Activated CD4-positive, alpha-beta T cell treated with anti-CD3 and anti-CD28 coated beads, Interleukin-2, amount 10 ng/mL, durations not matched to agents 7 days and 5 days (primary cell): ENCODE results near the gene MYOZ2. TPM values are rescaled to one million over a fixed set of nuclear protein-coding genes. Genes with fewer than 3 reads are reported as not detected.

ENCODE experiments used
- CTCF ChIA-PET: fragments of 350-600 bp; sonication (Branson Sonifier 250); formaldehyde crosslinking; loops from one replicate; lab custom pipeline; 2021; ENCODE audit warnings: antibody characterized with exemption; lab: Charles Lee
- POLR2A ChIA-PET: fragments of 350-600 bp; sonication (Branson Sonifier 250); formaldehyde crosslinking; loops from one replicate; lab custom pipeline; 2021; ENCODE audit warnings: antibody characterized with exemption; lab: Charles Lee
- DNase-seq: peaks from one replicate; pipeline ENCODE4 v3.0.0-alpha.2; 2020
- H3K27ac Mint-ChIP-seq: one replicate; pipeline ENCODE4 v1.8.0; 2021; ENCODE audit warnings: mild to moderate bottlenecking, moderate library complexity, mixed read lengths
- H3K27me3 Mint-ChIP-seq: one replicate; pipeline ENCODE4 v1.8.0; 2021; ENCODE audit warnings: mixed read lengths
- H3K36me3 Mint-ChIP-seq: one replicate; pipeline ENCODE4 v1.8.0; 2021; ENCODE audit warnings: low read depth, mixed read lengths
- H3K4me1 Mint-ChIP-seq: one replicate; pipeline ENCODE4 v1.8.0; 2021; ENCODE audit warnings: mixed read lengths
- H3K4me3 Mint-ChIP-seq: one replicate; pipeline ENCODE4 v1.8.0; 2021; ENCODE audit warnings: mild to moderate bottlenecking, moderate library complexity, mixed read lengths
- H3K9me3 Mint-ChIP-seq: one replicate; pipeline ENCODE4 v1.8.0; 2021; ENCODE audit warnings: mixed read lengths
- total RNA-seq, 2 experiments: library from RNA; stranded (reverse); gene quantifications; one replicate each; pipeline ENCODE4 v1.2.3, GENCODE V29; 2021

MYOZ2 gene
- total RNA-seq = not detected

DNA sequence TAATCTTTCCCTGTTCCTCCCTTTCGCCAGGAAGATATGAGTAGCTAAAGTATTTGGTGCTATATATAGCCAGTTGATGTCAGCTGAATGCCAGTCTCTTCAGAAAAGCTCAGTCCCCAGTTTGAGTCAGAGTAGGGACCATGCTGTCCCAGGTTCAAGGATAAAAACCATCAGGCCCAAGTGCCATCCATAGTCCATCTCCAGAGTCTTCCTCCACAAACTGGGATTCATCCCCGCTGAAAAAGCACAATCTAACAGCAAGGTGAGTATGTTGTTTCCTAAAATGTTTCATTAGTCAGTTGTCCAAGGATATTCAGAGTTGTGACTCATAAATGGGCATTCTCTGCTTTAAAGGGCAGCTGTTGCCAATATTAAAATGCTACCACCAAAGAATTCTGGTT is at the start of gene MYOZ2:
Gene MYOZ2 (plus strand): TSS at position 112 of the 401 bp plus-strand sequence. CDS start 694 bp downstream, outside the sequence.
- no peaks in the 10 kb centered on the region for H3K9me3 Mint-ChIP-seq
- DNase-seq = no peak
- H3K36me3 Mint-ChIP-seq = no peaks in the 10 kb centered on the region
- ChIA-PET CTCF (interaction anchor here (1.2 kb wide), 1 partner anchor 12 kb away, joined by 4 read pairs; no protein-coding TSS in a partner anchor), POLR2A (no interaction called here)
- H3K27ac Mint-ChIP-seq = no peak within 1 kb of the TSS
- peaks cover 2% of the 10 kb centered on the region for H3K27me3 Mint-ChIP-seq
- peaks cover 19% of the 10 kb centered on the region for H3K4me1 Mint-ChIP-seq
- no peak within 1 kb of the TSS for H3K4me3 Mint-ChIP-seq

DNA sequence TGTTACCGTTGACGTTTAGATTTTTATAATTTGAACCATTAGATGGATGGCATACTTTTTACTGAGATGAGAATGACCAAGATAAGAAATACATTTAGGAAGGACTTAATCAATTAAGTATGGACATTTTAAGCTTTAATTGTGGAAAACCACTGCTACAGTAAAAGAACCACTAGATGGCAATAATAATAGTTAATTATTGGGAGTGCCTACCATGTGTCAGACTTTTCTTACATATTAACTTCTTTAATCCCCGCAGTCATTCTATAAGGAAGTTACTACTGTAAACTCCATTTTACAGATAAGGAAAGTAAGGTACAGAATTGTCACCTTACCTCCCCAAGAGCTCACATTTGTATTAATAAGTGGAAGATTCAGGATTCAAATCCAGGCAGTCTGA is 48.5 kb upstream of the MYOZ2 start:
- ChIA-PET CTCF (no interaction called here), POLR2A (no interaction called here)
- Mint-ChIP-seq H3K4me1 (no peaks in the 10 kb centered on the region), H3K4me3 (no peak overlapping the region), H3K27ac (no peak overlapping the region), H3K9me3 (no peaks in the 10 kb centered on the region), H3K36me3 (no peaks in the 10 kb centered on the region), H3K27me3 (peaks cover 17% of the 10 kb centered on the region)
- DNase-seq = no peak

DNA sequence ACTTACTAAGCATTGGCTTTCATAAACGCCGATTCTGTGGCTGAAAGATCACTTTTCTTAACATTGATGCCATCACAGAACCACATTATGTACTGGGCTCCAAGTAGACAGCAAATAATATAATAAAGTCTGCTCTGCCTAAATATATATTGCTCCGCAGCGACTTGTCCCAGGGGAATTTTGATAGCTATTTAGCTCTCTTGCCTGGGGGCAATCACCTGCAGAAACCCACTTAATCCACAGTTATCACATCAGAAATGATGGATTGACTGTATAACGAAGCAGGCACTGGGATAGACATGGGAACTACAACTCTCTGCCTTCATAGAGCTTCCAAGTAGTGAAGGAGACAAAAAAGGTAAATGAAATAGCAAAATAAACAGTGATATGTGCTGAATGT is 48.0 kb upstream of the MYOZ2 start:
- CTCF ChIA-PET = no interaction called here
- no peaks in the 10 kb centered on the region for H3K36me3 Mint-ChIP-seq
- H3K27me3 Mint-ChIP-seq = peaks cover 17% of the 10 kb centered on the region
- POLR2A ChIA-PET = no interaction called here
- no peaks in the 10 kb centered on the region for H3K9me3 Mint-ChIP-seq
- H3K4me3 Mint-ChIP-seq = no peak overlapping the region
- no peak for DNase-seq
- no peak overlapping the region for H3K27ac Mint-ChIP-seq
- no peaks in the 10 kb centered on the region for H3K4me1 Mint-ChIP-seq

DNA sequence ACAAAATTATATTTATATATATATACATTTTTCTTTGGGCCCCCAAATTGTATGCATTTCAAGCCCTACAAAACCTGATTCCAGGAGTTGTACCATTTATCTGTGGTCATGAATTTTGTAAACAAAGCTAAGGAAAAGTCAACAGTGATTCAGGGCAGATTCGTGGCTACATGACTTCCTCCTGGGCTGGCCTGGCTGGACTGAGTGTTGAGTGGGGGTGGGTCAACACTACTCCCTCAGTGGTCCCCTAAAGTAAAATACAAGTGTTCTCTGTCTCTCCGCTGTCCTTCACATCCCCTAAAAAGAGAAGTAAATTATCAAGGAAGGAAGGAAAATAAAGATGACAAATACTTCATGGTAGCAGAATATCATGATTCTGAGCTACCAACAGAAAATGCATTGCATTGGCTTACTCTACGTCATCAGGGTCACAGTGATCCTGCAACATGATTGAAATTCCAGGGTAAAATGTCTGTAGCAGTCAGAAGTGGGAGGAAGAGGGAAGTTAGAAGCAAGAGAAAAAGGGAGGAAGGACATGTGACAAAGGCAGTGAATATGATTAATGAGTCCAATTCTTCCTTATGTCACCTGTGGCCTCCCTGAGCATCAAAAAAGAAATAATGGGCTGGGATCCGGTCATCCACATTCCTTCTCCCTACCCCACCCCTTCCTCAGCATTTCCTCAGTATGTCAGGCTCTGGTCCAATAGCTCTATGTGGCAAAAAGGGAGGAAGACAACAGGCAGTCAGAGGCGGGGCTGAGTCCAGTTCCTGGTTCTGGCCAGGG is 42.4 kb upstream of the MYOZ2 start:
- peaks cover 12% of the 10 kb centered on the region for H3K27me3 Mint-ChIP-seq
- ChIA-PET CTCF (no interaction called here), POLR2A (no interaction called here)
- no peaks in the 10 kb centered on the region for H3K9me3 Mint-ChIP-seq
- no peak overlapping the region for H3K27ac Mint-ChIP-seq
- no peak for DNase-seq
- no peaks in the 10 kb centered on the region for H3K36me3 Mint-ChIP-seq
- H3K4me1 Mint-ChIP-seq = no peaks in the 10 kb centered on the region
- H3K4me3 Mint-ChIP-seq = no peak overlapping the region

DNA sequence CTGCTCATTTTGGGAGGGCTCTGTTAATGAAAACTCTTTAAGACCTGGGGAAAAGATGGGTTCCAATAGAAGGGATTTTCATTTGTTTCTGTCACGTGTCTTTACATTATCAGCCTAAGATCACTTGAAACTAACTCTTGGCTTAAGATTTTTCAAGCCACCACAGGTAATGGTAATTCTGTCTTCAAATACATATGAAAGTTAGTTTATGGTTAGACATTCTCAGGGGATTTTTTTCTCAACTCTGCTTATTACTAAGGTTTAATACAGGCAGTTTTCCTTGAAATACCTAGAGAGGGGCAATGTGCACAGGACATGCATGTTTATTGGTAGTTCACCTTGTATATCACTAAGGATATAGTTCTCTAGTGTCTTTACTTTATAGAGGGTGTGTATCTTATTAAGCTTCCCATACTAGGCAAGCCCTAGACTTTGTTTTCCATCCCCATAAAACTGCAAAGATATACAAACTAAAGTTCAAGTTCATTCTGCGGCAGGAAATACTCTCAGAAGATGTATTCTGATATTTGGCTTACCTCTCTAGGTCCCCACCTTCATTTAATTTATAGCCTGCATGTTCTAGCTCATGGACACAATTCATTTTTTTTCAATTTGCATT is 38.2 kb upstream of the MYOZ2 start:
- Mint-ChIP-seq H3K4me3 (no peak overlapping the region), H3K27ac (no peak overlapping the region), H3K4me1 (no peaks in the 10 kb centered on the region), H3K9me3 (no peaks in the 10 kb centered on the region), H3K27me3 (no peaks in the 10 kb centered on the region), H3K36me3 (no peaks in the 10 kb centered on the region)
- POLR2A ChIA-PET = no interaction called here
- CTCF ChIA-PET = no interaction called here
- DNase-seq = no peak

DNA sequence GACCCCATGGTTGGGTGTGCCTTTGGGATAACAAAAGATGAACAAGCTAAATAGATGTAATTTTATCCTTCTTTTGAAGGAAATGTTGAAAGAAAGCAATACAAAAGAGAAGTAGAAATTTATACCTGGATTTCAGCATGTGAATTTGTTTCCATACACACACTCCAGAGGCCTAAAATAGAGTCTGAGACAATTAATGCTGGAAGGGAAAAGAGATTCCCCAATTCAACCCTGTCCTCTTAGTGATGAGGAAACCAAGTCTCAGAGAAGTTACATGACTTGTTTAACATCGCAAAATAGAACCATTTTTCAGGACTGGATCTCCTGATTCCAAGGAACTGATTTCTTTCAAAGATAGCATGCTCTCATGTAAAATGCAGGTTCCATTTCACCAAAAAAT is 37.3 kb upstream of the MYOZ2 start:
- no peak for DNase-seq
- ChIA-PET CTCF (no interaction called here), POLR2A (no interaction called here)
- no peaks in the 10 kb centered on the region for H3K36me3 Mint-ChIP-seq
- no peaks in the 10 kb centered on the region for H3K9me3 Mint-ChIP-seq
- H3K4me3 Mint-ChIP-seq = no peak overlapping the region
- no peak overlapping the region for H3K27ac Mint-ChIP-seq
- H3K4me1 Mint-ChIP-seq = no peaks in the 10 kb centered on the region
- H3K27me3 Mint-ChIP-seq = no peaks in the 10 kb centered on the region

GRCh38 chr4:119099227-119099810 is 36.3 kb upstream of the MYOZ2 start:
- ChIA-PET CTCF (no interaction called here), POLR2A (no interaction called here)
- Mint-ChIP-seq H3K27me3 (no peaks in the 10 kb centered on the region), H3K36me3 (no peaks in the 10 kb centered on the region), H3K4me1 (no peaks in the 10 kb centered on the region), H3K9me3 (no peaks in the 10 kb centered on the region), H3K4me3 (no peak overlapping the region), H3K27ac (no peak overlapping the region)
- DNase-seq = no peak

- H3K36me3 Mint-ChIP-seq = no peaks in the 10 kb centered on the region
- no peaks in the 10 kb centered on the region for H3K27me3 Mint-ChIP-seq
- no peaks in the 10 kb centered on the region for H3K4me1 Mint-ChIP-seq
- DNase-seq = no peak
- ChIA-PET POLR2A (no interaction called here), CTCF (no interaction called here)
- no peaks in the 10 kb centered on the region for H3K9me3 Mint-ChIP-seq
- no peak overlapping the region for H3K4me3 Mint-ChIP-seq
- H3K27ac Mint-ChIP-seq = no peak overlapping the region
These were observed 35.0 kb upstream of the MYOZ2 start for GRCh38 chr4:119100655-119101054.

DNA sequence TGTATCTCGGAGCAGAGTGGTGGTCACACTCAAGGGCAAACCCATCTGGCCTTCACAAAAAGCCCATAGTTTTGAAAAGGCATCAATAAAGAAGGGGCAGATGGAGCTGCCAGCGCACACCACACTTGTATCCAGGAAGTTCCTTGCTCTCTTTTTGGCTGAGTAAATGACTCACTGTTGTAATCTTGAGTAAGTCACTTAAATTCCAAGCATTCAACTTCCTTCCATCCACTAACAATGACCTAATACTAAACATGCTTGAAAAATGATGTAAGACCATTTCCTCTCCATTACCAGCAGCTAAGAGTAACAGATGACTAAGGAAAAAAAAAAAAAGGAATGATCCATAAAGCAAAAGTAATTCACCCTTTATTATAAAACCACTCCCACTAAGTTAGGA is 32.4 kb upstream of the MYOZ2 start:
- H3K9me3 Mint-ChIP-seq = no peaks in the 10 kb centered on the region
- no peak overlapping the region for H3K4me3 Mint-ChIP-seq
- ChIA-PET POLR2A (no interaction called here), CTCF (no interaction called here)
- no peaks in the 10 kb centered on the region for H3K36me3 Mint-ChIP-seq
- no peak for DNase-seq
- H3K27ac Mint-ChIP-seq = no peak overlapping the region
- H3K27me3 Mint-ChIP-seq = no peaks in the 10 kb centered on the region
- peaks cover 3% of the 10 kb centered on the region for H3K4me1 Mint-ChIP-seq

DNA sequence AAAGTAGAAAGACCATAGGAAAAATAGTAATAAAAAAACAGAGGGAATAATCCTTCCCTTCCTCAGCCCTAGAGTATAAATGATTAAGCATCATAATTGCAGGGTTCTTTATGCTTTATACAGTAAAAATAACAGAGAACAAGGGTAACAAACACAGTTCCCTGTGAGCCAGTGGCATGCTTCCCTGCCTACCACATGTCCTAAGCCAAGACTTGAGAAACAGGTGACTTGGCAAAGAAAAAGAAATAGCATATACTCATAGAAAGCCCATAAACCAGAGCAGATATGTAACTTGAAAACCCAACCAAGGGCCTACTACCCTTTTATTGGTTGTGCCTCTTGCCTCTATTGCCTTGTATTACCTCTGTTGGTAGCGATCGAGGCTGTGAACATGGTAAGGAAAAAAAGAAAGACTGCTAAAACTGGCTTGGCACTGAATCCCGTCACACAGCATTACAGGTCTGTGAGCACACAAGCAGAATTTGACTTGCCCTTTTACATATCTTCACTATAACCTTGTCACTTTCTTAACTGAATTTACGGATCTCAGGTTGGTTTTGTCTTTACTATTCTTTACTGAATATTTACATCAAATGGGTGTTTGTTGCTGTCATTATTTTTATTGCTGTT is 30.9 kb upstream of the MYOZ2 start:
- Mint-ChIP-seq H3K9me3 (no peaks in the 10 kb centered on the region), H3K27me3 (no peaks in the 10 kb centered on the region), H3K36me3 (no peaks in the 10 kb centered on the region), H3K4me3 (no peak overlapping the region), H3K27ac (no peak overlapping the region), H3K4me1 (peaks cover 3% of the 10 kb centered on the region)
- no peak for DNase-seq
- POLR2A ChIA-PET = no interaction called here
- CTCF ChIA-PET = no interaction called here

- H3K9me3 Mint-ChIP-seq = no peaks in the 10 kb centered on the region
- ChIA-PET POLR2A (no interaction called here), CTCF (no interaction called here)
- no peak overlapping the region for H3K27ac Mint-ChIP-seq
- H3K27me3 Mint-ChIP-seq = no peaks in the 10 kb centered on the region
- H3K4me3 Mint-ChIP-seq = no peak overlapping the region
- H3K36me3 Mint-ChIP-seq = no peaks in the 10 kb centered on the region
- H3K4me1 Mint-ChIP-seq = peaks cover 3% of the 10 kb centered on the region
- DNase-seq = no peak
These were observed 30.0 kb upstream of the MYOZ2 start for GRCh38 chr4:119105605-119106004.

GRCh38 chr4:119106036-119107000 is 29.3 kb upstream of the MYOZ2 start:
- no peak for DNase-seq
- H3K4me3 Mint-ChIP-seq = no peak overlapping the region
- H3K4me1 Mint-ChIP-seq = peaks cover 3% of the 10 kb centered on the region
- no peaks in the 10 kb centered on the region for H3K9me3 Mint-ChIP-seq
- H3K27ac Mint-ChIP-seq = no peak overlapping the region
- H3K36me3 Mint-ChIP-seq = no peaks in the 10 kb centered on the region
- ChIA-PET POLR2A (no interaction called here), CTCF (no interaction called here)
- H3K27me3 Mint-ChIP-seq = no peaks in the 10 kb centered on the region
